Prostate gland (tissue), 2 donors: ENCODE results near the gene PCNX1. TPM values are rescaled to one million over a fixed set of nuclear protein-coding genes. Genes with fewer than 3 reads are reported as not detected.
"Not testable (repeated sequence)": the region's sequence is repeated elsewhere in the genome, so short reads cannot be mapped to it uniquely, and the experiment has no call there.

Experiments
- DNase-seq: peaks from one replicate; pipeline ENCODE4 v3.0.0-alpha.2; 2019; ENCODE audit warnings: low spot score
- H3K27ac ChIP-seq, 2 donors: fragments of 200-600 bp; sonication (generic); 2 replicates each; pipeline ENCODE4 v1.5.1; 2017 to 2019
- H3K27me3 ChIP-seq: fragments of 200-600 bp; sonication (generic); replicated peaks from 2 replicates; pipeline ENCODE4 v1.5.1; 2019; ENCODE audit not compliant: insufficient read depth
- H3K36me3 ChIP-seq, 2 donors: fragments of 200-600 bp; sonication (generic); 1 replicate in 1 of 2; 2 replicates in 1 of 2; pipeline versions ENCODE4 v1.5.1 to v1.8.1; 2017 to 2019
- H3K4me1 ChIP-seq: fragments of 200-600 bp; sonication (generic); replicated peaks from 2 replicates; pipeline ENCODE4 v1.5.1; 2019
- H3K4me3 ChIP-seq, 2 donors: fragments of 200-600 bp; sonication (generic); 2 replicates each; pipeline ENCODE4 v1.5.1; 2017 to 2019
- H3K9me3 ChIP-seq: fragments of 200-600 bp; sonication (generic); 2 replicates; pipeline ENCODE4 v1.5.1; 2017
- CTCF ChIP-seq, 4 experiments: fragments of 200-600 bp in 2 of 4; fragments of 450-650 bp in 2 of 4; sonication (generic) in 2 of 4; IDR thresholded peaks; 1 replicate in 3 of 4; 2 replicates in 1 of 4; pipeline ENCODE4 v1.5.1; 2016 to 2019; ENCODE audit warnings: antibody characterized with exemption in 4 of 4, mild to moderate bottlenecking in 2 of 4, moderate library complexity in 2 of 4
- POLR2A ChIP-seq: fragments of 450-650 bp; IDR thresholded peaks from one replicate; pipeline ENCODE4 v1.6.1; 2016; ENCODE audit warnings: antibody characterized with exemption, mild to moderate bottlenecking
- POLR2AphosphoS5 ChIP-seq: sonication (generic); formaldehyde crosslinking; IDR thresholded peaks from one replicate; pipeline ENCODE4 v1.6.1; 2017; ENCODE audit warnings: antibody characterized with exemption
- WGBS: methylation state at CpG from one replicate; pipeline ENCODE4 v1.1.5; 2018; 5-methylcytosine and 5-hydroxymethylcytosine counted together
- intact Hi-C: fragments of 100-400 bp; cut with DNase I; formaldehyde crosslinking; loops from one replicate; pipeline ENCODE4 v1.14.2; 2022
- total RNA-seq, 2 donors: library from RNA; depleted of rRNA; stranded (reverse); fragments of >200 nt; gene quantifications; one replicate each; pipeline ENCODE4 v1.1.0, GENCODE V29; 2016

PCNX1 gene
- total RNA-seq, 2 donors from 2014 or later = 24.5 to 66.5 TPM

DNA sequence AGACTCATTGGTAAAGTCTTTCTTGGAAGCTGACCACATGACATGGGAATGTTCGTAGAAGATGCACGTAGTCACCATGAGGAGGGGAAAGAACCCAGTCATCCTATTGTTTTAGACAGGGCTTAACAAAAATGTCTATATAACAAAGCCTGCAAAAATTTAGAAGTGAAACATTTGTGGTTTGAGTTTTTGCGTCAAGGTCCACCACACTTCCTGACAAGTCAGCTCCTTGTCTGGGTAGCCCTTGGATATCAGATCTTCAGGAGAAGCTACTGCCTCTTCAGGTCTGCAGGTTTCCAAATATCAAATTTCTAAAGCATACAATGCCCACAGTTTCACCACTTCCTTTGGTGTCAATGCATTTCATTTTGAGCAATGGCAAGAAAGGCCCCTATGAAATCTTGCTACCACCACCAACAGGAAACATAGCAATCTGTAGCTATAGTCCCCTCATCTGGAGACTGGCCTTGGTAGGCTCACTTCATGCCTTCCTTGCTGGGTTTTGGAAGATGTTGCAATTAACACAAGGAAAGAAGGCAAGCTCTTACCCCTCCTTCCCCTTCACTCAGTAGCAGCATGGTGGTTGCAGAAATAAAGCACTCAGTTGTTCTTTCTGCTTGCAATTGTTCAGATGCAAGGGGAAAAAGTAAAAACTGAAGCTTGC lies 235.2 kb downstream of the PCNX1 start:
- H3K4me1 ChIP-seq = no peaks in the 10 kb centered on the region
- 75% methylated on average over 3 of the region's 3 CpGs for WGBS
- no peak overlapping the region for H3K27ac ChIP-seq
- intact Hi-C loops = no loop called here
- H3K27me3 ChIP-seq = no peaks in the 10 kb centered on the region
- H3K36me3 ChIP-seq = no peaks in the 10 kb centered on the region
- H3K4me3 ChIP-seq = no peak overlapping the region
- DNase-seq = no peak
- no peaks in the 10 kb centered on the region for H3K9me3 ChIP-seq
- TF ChIP-seq POLR2A = no peak
- TF ChIP-seq POLR2AphosphoS5 = no peak
- TF ChIP-seq CTCF (IDR thresholded peaks at IDR 0.05) = no peak

- Histone ChIP-seq H3K27ac (no peak overlapping the region), H3K9me3 (no peaks in the 10 kb centered on the region), H3K4me3 (no peak overlapping the region), H3K4me1 (no peaks in the 10 kb centered on the region), H3K36me3 (no peaks in the 10 kb centered on the region), H3K27me3 (no peaks in the 10 kb centered on the region)
- TF ChIP-seq POLR2A (no peak), CTCF (IDR thresholded peaks at IDR 0.05) (no peak), POLR2AphosphoS5 (no peak)
- intact Hi-C loops = no loop called here
- WGBS = 68% methylated on average over 9 of the region's 9 CpGs
- DNase-seq = no peak
Measured at GRCh38 chr14:71143381-71144290, 236.4 kb downstream of the PCNX1 start.

GRCh38 chr14:71147335-71147734 lies 240.1 kb downstream of the PCNX1 start:
- DNase-seq, H3K27me3 ChIP-seq, H3K27ac ChIP-seq, H3K36me3 ChIP-seq, intact Hi-C loops, H3K4me3 ChIP-seq, H3K9me3 ChIP-seq, H3K4me1 ChIP-seq: not testable (repeated sequence)
- 97% methylated on average over 7 of the region's 7 CpGs for WGBS

DNA sequence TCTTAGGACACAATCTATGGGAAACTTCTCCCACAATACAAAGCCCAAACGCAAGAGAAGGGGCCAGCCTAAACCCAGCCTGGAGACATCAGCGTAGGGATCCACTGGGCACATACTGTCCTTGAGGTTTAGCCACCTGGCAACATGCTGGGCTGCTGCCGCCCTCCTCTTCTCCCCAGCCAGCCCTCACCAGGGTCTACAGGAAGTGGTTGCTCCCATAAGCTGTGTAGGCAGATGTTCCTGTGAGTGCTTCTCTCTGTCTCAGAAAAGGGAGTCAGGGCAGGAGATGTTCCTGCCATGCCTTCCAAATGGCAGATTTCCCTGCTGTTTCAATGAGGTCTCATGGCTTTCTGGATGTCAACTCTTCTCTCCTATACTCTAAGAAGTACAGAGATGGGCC lies 241.4 kb downstream of the PCNX1 start:
- no peak overlapping the region for H3K27ac ChIP-seq
- TF ChIP-seq POLR2A = no peak
- no peak for TF ChIP-seq POLR2AphosphoS5
- TF ChIP-seq CTCF (IDR thresholded peaks at IDR 0.05) = no peak
- 79% methylated on average over 3 of the region's 3 CpGs for WGBS
- no peaks in the 10 kb centered on the region for H3K9me3 ChIP-seq
- no peak overlapping the region for H3K4me3 ChIP-seq
- no peaks in the 10 kb centered on the region for H3K36me3 ChIP-seq
- no peak for DNase-seq
- H3K4me1 ChIP-seq = no peaks in the 10 kb centered on the region
- no peaks in the 10 kb centered on the region for H3K27me3 ChIP-seq
- intact Hi-C loops = no loop called here

GRCh38 chr14:71150737-71151136 lies 243.5 kb downstream of the PCNX1 start:
- WGBS = 92% methylated on average over 5 of the region's 5 CpGs
- H3K4me1 ChIP-seq = no peaks in the 10 kb centered on the region
- no peaks in the 10 kb centered on the region for H3K36me3 ChIP-seq
- TF ChIP-seq POLR2AphosphoS5 = no peak
- no peak for TF ChIP-seq CTCF (IDR thresholded peaks at IDR 0.05)
- TF ChIP-seq POLR2A = no peak
- DNase-seq = no peak
- no peaks in the 10 kb centered on the region for H3K9me3 ChIP-seq
- H3K27ac ChIP-seq = no peak overlapping the region
- intact Hi-C loops = no loop called here
- H3K27me3 ChIP-seq = no peaks in the 10 kb centered on the region
- no peak overlapping the region for H3K4me3 ChIP-seq
